Umbilical cord (tissue), 2 donors: ENCODE data around the gene MDGA2. TPM values are rescaled to one million over a fixed set of nuclear protein-coding genes. Genes with fewer than 3 reads are reported as not detected.
"Not testable (repeated sequence)": the region's sequence is repeated elsewhere in the genome, so short reads cannot be mapped to it uniquely, and the experiment has no call there.

Experiments used
- DNase-seq: peaks from one replicate; pipeline ENCODE4 v3.0.0-alpha.2; 2015; ENCODE audit warnings: low spot score
- total RNA-seq: library from RNA; depleted of rRNA; stranded (reverse); fragments of >200 nt; gene quantifications from one replicate; pipeline ENCODE4 v1.2.3, GENCODE V29; 2014; ENCODE audit warnings: low replicate concordance; ENCODE audit not compliant: insufficient read depth

MDGA2 gene
- total RNA-seq, 1 donor from 2014 or later = 1.7 TPM

DNA sequence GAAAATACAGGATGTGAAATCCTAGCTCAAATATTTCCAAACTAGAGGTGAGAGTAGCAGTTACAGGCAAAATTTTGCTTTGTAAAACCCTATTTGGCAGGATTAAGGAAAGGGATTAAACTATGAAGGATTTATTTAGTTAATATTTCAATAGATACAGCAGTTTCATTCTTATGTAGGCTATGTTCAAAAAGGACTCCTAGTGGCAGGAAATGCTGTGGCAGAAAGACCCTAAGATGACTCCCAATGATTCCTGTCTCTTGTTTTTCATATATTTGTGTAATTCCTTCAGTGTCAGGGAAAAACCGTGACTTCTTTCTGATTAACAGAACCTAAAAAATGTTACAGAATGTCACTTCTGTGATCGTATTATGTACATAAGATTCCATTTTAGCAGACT lies 724.3 kb downstream of the MDGA2 start:
- DNase-seq = no peak

- no peak for DNase-seq
Observed at GRCh38 chr14:46940611-46941010, 734.8 kb downstream of the MDGA2 start.

DNA sequence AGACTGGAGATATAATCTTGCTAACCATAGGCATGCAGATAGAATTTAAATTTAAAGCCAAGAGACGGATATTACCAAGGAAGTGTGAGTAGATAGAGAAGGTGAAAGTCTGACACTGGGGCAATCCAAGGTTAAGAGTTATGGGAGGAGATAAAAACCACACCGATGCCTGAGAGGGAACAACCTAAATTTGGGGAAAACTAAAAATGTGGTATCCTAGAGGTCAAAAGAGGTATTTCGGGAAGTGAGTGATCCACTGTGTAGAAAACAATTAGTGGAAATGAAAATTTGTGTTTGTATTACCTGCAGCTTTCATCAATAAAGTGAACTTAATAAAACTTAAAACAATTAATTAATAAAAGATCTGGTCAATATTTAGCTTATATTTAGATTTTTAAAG lies 754.9 kb downstream of the MDGA2 start:
- no peak for DNase-seq

DNA sequence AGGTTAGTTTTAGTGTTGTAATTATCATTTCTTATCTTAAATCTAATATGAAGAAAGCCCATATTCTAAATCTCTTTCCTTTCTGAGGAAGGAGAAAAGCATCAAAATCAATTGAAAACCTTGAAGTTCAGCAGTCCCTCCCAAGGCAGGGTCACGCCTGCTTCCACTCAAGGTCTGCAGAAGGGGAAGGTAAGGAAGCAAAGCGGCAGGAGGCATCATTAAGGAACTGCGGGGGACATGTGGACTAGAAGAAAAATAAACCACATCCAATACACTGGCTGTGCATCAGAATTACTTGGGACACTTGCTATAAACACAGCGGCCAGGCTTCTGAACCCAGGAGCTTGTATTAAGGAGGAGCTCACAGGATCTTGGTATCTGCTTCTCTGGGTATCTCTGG lies 759.9 kb downstream of the MDGA2 start:
- not testable (repeated sequence) for DNase-seq

DNA sequence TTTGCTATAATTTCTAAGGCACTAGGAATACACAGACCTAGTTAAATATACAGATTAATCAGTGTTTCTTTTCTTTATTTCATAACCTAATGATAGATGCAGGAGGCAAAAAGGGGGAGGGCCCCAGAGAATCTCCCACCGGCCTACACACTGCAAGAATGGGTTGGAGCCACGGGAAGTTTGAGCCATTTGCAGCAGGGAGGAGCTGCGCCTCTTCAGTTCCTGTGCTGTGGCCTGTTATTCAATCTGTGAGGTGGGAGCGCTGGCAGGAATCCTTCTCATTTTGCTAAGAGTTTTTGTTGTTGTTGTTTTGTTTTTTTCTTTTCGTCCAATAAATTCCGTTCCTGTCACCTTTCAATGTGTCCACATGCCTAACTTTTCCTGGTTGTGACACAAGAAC lies 772.6 kb downstream of the MDGA2 start:
- no peak for DNase-seq

DNA sequence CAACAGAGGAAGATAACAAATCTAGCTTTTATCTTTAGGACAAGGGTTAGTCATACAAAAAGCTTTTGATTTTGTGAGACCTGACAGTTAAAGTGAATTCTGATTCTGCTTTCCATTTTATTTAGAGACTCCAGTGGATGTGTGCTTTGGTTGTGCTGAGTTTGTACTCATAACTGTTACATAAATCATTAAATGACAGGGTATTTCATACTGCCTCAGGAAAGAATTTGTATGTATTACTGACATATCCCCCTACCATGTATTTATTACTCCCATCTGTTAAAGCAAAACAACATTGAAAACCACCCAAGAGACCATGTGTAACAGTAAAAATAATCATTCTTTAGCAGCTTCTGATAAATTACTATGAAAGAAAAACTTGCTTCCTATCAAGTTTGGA lies 780.9 kb downstream of the MDGA2 start:
- no peak for DNase-seq

DNA sequence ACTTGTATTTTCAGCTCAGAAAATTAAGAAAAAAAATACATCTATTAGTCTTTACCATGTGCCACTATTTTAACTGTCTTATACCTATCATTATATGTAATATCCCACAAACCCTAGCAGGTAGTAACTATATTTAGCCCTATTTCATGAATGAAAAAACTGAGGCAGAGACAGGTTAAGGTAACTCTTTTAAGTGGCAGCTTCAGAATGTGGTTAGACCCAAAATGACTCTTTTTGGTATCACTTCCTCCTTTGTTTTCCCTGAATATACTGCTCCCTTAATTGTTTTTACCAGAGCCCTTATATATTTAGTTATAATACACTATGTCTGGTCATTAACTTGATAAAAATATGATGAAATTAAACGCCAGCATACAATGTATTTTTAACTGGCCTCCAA lies 788.3 kb downstream of the MDGA2 start:
- no peak for DNase-seq

DNA sequence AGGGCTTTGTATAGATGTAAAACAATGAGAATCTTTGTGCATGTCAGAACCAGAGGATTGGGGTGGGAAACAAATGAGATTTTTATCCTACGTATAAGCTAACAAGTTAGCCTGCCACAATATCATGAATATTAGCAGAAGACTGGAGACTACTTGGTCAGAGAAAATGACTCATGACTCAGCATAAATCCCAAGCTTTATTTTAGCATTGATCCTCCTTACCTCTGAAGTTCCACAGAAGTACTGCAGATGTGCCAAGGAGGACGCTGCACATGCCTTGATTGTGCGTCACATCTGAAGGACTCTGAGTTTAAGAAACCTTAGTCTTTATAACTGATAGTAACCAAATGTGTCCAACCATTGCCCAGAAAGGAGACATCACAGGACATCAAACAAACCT lies 789.8 kb downstream of the MDGA2 start:
- DNase-seq = no peak

GRCh38 chr14:46861753-46862152 lies 813.7 kb downstream of the MDGA2 start:
- no peak for DNase-seq

DNA sequence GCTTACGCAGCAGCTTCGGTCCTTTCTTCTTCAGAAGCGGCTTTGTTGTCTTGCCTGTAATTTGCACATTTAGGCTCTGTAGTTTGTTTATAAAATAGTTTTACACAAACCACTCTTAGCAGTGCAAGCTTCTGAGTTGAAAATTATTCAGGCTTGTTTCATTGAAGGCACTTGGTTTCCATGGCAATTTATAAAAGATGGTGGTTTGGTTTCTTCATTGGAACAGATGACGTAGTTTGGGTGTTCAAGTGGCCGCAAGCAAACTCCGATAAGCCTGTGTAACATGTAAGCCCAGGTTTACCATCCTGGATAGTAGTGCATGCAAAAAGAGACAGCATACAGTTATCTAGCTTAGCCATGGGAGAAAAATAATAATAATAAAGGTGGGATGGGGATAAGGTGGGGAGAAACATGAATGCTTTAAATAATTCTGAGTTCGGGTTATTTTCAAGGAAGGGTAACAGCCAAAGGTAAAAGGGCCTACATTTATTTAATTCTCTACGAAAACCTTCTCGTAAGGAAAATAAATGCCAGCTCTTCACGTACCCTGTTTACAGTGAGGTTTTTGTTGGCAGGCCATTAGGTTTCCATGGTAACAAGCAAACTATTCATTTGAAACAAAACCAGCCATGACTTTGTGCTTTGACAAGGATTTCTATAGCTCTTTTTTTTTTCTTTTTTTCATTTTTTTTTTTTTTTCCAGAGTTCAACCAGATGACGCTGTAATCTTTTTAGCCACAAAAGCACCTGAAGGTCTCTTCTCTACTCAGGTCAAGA lies 834.3 kb downstream of the MDGA2 start:
- DNase-seq = no peak

GRCh38 chr14:46820291-46820690 lies 855.1 kb downstream of the MDGA2 start:
- no peak for DNase-seq

- DNase-seq = no peak
Observed at GRCh38 chr14:46819117-46819516, 856.3 kb downstream of the MDGA2 start.

GRCh38 chr14:46818147-46818546 lies 857.3 kb downstream of the MDGA2 start:
- DNase-seq = no peak

DNA sequence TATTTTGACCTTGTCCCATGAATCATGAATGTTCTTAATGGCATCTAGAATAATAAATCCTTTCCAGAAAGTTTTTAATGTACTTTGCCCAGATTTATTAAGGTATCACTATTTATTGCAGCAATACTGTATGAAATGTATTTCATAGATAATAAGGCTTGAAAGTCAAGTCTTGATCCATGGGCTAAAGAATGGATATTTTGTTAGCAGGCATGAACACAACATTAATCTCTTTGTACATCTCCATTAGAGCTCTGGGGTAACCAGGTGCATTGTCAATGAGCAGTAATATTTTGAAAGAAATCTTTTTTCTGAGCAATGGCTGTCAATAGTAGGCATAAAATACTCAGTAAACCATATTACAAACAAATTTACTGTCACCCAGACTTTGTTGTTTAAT lies 882.3 kb downstream of the MDGA2 start:
- DNase-seq = no peak
